Dermis blood vessel endothelial cell (primary cell): ENCODE results near the gene SCARB2. TPM values are rescaled to one million over a fixed set of nuclear protein-coding genes. Genes with fewer than 3 reads are reported as not detected.

Experiments used
- DNase-seq: peaks from one replicate; pipeline ENCODE4 v3.0.0; 2010
- total RNA-seq: library from RNA; depleted of rRNA; stranded (reverse); fragments of >200 nt; gene quantifications from 2 replicates; pipeline ENCODE4 v1.2.3, GENCODE V29; 2014

The SCARB2 gene
- total RNA-seq, 1 donor from 2014 or later, result 194 TPM

- peak; percentile 97 for DNase-seq
Measured at GRCh38 chr4:76148142-76148865, 65.3 kb downstream of the SCARB2 start, which contains the start of gene NUP54. Gene NUP54, minus strand, starts transcription at chr4:76148397. Its CDS starts 23 bp downstream, at chr4:76148374.

- DNase-seq, result peak; percentile 79
Measured at GRCh38 chr4:76147454-76148141, 66.0 kb downstream of the SCARB2 start.

GRCh38 chr4:76144546-76144945 is 69.1 kb downstream of the SCARB2 start:
- no peak for DNase-seq

- DNase-seq, result no peak
Measured at GRCh38 chr4:76141241-76141640, 72.4 kb downstream of the SCARB2 start.

- no peak for DNase-seq
Measured at GRCh38 chr4:76127754-76128153, 85.9 kb downstream of the SCARB2 start.

- DNase-seq, result no peak
Measured at GRCh38 chr4:76125816-76126215, 87.8 kb downstream of the SCARB2 start.

- DNase-seq, result no peak
Measured at GRCh38 chr4:76120199-76120598, 93.4 kb downstream of the SCARB2 start.

- DNase-seq, result no peak
Measured at GRCh38 chr4:76117536-76117935, 96.1 kb downstream of the SCARB2 start.

GRCh38 chr4:76116821-76117220 is 96.8 kb downstream of the SCARB2 start:
- DNase-seq, result no peak

Other genes starting within 250 kb of the SCARB2 start
- gene SDAD1, start 222.9 kb downstream of the SCARB2 start, total RNA-seq, result 26.9 and 39.6 TPM in 2 replicates
- not detected in 2 replicates for gene CXCL9, start 206.3 kb downstream of the SCARB2 start, total RNA-seq
- 0.14 and 1.4 TPM in 2 replicates for gene CXCL10, start 190.3 kb downstream of the SCARB2 start, total RNA-seq
- gene CXCL11, start 177.8 kb downstream of the SCARB2 start, total RNA-seq, result 2.0 and 2.7 TPM in 2 replicates
- not detected in 2 replicates for gene ART3, start 139.1 kb downstream of the SCARB2 start, total RNA-seq
- 59.1 and 64.8 TPM in 2 replicates for gene NUP54, start 65.4 kb downstream of the SCARB2 start, total RNA-seq
- gene FAM47E, start 37.9 kb upstream of the SCARB2 start, total RNA-seq, result 0.14 and 0.17 TPM in 2 replicates
- 1.0 and 1.3 TPM in 2 replicates for gene STBD1, start 92.9 kb upstream of the SCARB2 start, total RNA-seq
- gene CCDC158, start 207.3 kb upstream of the SCARB2 start, total RNA-seq, result not detected in 2 replicates
- gene SHROOM3, start 221.4 kb upstream of the SCARB2 start, total RNA-seq, result 0.51 and 1.1 TPM in 2 replicates